Measurements from ENCODE around the gene CLSTN2.
"Not testable (repeated sequence)": the region's sequence is repeated elsewhere in the genome, so short reads cannot be mapped to it uniquely, and the experiment has no call there.

The CLSTN2 gene

DNA sequence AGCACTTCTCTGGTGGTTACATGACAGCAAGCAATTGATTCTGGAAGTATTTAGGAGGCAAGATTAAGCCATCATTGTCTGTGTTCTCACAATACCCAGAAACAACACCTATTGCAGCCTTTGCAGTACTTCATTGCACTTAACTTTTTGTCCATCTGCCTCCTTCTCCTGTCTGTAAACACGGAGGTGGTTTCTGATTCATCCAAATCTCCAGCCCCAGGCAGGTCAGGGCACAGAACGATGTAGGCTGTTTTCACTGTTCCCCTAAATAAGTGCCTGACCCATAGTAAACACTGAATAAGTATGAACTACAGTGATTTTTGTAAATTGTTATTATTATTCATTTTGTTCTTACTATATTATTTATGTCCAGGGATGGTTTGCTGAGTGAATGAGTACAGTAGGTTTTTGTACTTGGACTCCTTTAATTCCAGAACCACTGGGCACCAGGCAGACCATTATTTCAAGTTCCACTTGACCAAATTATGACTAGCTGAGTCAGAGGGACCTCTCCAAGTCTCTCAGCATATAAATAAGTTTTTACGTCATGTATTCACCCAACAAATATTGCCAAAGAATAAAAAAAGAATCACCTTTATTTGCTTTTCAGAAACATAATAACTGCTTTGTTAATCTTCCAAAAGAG is 459.6 kb downstream of the CLSTN2 start:
- no peak for DNase-seq

DNA sequence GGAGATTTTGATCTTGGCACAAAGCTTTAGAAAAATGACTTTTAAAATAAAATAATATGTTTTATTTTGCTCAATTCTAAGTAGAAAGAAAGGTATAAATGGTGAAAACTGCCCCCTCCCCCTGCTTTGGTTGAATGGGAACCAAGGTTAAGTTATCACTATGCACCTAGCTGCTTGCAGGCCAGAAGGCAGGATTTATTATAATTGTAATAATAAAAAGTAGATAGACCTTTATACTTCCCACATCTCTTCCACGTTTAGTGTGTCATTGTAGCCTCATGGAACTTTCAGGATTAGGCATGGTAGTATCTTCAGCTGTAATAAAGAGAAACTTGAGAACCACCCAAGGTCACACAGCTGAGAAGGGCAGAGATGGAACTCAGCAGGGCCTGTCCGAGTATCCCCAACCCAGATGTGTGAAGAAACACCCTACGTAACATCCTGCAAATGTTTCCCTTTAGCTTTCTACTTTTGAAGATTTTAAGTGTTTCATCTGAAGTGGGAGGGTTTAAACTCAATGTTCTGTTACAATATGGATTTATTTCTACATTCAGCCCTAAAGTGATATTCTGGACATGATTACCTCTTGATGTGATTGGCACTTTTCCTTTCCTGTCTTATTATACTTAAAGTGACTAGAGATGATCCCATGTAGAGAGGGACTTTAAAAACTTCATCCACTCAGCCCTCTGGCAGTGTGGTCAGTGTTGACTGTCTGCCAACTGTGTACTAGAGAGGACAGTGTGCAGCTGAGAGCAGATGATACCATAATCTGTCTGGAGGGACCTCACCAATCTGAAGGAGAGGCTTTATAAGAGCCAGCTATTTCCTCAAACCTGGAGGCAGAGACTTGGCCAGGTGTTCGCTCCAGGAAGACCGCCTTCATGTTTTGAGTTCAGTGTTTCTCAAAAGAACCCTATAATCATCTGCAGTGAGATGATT is 460.4 kb downstream of the CLSTN2 start:
- DNase-seq = no peak

DNA sequence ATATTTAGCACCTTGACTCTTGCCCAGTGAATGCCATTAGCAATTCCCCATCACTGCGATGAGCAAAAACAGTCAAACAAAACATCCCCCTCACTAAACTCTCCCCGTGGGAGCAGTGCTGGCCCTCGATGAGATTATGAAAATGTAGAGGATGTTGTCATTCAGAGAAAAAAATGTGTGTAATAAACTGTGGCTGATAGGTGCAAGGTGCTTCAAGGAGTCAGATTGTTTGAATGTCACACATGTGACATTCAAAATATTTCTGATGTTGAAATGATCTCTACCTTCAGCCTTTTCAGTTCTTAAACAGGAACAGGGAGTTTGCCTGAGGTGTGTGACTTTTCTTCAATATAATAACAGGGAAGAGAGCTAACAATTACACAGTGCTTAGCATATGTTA is 461.1 kb downstream of the CLSTN2 start:
- no peak for DNase-seq

DNA sequence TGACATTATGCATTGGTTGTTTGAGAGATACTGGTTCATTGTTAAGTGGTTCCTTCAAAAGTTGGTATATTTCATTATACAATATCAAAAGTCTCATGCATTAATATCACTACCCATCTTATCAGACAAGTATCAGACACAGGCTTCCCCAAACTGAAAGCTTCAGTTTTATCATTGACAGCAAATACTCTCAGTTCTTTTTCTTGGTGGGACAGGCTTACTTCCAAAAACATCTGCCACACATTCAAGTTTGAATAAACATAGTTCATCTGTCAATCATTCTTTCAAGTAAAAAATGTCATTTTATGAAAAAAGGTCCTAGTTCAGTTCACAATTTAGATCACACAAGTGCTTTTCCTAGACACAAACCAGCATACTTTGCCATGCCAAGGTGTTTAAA is 462.9 kb downstream of the CLSTN2 start:
- DNase-seq = no peak

DNA sequence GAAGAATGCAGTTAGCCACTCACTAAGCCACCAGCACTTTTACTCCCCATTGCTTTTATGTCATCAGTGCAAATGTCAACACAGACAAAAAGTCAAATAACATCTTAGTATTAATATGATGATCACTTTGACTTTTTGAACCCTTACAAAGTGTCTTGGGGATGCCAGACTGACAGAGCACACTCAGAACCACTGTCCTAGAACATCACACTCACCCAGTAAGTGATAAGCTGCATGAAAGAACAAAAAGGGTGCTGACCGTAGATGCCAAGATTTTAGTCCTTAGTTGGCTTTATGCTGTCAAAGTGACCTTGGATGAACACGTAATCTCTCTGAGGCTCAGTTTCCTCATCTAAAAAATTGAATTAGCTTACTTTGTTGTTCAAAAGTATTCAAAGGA is 463.4 kb downstream of the CLSTN2 start:
- no peak for DNase-seq

DNA sequence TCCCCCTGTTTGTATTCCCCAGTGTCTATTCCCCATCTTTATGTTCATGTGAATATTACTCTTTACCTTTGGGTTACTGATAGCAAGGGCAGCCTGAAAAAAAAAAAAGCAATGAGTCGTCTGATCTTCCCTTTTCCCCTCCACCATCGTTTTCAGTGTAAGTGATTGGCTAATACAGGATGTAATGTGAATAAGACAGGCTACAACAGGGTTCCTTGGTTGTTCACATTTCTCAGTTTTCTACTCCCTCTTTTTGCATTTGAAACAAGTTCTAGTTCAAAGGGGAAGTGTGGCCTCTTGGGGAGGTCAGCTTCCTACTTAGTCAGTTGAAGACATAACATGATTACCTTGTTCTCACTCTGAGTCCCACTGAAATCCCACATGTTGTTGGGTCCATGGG is 464.9 kb downstream of the CLSTN2 start:
- DNase-seq = no peak

DNA sequence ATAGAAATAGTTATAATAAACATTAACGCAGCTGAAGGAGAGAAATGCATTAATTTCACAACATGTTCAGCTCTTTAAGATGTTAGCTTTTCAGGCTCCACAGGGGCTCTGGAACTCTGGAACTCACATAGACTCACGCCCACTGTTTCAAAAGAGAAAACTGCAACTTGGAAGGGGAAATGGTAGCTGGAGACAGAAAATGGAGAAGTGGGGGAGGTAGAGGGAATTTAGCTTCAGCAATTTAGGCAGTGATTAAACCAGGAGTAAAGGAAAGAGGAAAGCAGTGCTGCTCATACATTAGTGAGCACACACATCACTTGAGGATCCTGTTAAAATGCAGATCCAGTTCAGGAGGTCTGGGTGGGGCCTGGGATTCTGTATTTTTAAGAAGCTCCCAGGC is 468.1 kb downstream of the CLSTN2 start:
- no peak for DNase-seq

DNA sequence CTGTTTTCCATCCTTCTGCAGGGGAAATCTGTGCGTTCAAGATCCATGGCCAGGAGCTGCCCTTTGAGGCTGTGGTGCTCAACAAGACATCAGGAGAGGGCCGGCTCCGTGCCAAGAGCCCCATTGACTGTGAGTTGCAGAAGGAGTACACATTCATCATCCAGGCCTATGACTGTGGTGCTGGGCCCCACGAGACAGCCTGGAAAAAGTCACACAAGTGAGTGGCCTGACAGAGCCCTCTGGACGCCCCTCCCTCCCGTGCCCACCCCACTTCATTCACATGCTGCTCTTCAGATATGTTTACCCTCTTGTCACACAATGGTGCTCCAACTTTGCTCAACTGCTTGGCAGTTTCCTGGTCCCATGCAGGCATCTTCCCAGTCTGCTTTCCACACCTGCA is 468.6 kb downstream of the CLSTN2 start:
- no peak for DNase-seq

DNA sequence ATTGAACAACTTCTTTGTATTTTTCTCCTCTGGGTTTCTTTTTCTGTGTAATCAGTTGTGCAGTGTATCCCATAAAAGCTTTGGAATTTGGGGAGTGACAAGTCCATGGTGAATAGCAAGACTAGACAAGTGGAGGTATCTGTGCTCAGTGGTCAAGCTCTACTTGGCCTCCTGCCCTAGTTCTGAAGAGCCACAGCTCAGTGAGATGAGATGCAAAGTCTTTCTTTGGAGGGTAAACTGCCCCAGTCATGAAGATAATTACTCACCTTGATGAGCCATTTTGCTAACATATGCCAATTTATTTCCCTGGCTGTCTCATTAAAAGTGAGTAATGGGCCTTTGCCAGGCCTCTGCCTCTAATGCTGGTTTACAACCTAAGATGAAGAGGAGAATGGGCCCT is 471.7 kb downstream of the CLSTN2 start:
- no peak for DNase-seq

DNA sequence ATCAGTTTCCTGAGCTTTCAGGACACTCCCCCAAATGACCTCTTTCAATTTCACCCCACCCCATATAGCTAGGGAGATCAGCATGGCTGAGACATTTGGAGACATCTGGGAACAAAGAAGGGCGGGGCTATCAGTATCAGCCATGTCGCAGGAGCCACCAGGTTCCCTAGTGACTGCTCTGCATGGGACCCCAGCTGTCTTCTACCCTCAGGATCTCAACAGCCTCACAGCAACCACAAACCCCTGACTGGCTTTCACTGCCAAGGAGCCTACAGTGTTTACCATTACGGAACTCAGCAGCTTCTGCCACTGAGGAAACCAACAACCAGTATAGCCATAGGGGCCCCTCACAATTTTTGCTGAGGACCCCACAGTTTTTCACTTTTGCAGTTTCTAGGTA is 473.3 kb downstream of the CLSTN2 start:
- no peak for DNase-seq

DNA sequence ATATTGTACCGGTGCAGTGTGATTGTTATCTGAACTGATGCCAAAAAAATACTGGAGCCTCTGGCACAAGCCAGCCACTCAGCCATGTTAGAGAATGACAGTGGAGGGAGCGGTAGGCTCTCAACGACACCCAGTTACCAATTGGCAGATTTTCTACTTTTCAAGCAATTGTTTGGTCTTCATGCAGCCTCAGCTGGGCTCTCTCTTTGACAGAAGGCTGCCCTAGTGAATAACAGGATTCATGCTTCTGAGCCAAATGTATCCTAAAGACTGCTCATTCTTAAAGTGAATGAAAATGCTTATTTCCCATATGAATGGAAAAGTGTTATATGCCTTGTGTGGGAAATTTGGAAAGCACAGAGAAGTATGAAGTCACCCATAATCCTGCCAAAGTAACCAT is 481.7 kb downstream of the CLSTN2 start:
- DNase-seq = no peak

DNA sequence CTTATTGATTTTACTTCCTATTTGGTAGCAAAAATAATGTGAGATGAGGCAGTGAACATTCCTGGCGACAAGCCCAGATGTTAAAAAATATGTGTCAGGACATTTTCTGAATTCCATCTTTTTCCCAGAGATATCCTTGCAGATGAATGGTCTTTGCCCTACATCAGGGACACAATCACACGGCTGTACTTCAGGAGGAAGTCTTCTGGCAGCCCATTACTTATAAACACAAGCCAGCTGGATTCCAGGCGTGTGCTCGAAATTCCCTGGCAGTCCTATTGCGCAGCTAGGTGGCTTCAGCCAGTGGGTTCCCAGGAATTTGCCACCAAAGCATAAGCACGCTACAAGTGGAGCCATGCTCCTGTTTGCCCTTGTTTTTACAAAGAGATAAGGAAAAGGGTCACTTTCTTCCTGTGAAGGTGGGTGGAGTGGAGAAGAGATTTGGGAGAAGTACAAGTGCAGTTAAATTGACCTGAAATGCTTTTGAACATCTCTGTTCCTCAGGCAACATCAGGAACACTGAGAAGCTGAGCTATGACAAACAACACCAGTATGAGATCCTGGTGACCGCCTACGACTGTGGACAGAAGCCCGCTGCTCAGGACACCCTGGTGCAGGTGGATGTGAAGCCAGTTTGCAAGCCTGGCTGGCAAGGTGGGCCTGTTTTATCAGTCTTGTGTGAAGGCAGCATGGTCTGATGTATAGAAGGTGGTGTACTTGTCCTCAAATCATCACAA is 485.8 kb downstream of the CLSTN2 start:
- no peak for DNase-seq

DNA sequence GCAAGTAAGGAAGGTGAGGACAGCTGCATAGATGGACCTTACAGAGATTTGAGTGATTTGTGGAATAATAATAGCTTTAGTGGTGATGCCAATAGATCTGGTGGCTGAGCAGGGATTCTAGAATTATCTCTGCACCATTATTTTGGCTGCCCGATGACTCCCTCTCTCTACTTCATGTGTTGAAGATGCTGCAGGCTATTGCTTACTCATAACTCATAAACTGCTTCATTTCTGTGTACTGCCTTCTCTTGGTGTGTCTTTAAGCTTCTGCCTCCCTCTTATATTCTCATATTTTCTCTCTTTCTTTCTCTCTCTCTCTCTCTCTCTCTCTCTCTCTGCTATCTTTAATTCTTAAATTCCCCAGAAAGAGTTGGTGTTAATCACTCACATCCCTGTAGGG is 486.9 kb downstream of the CLSTN2 start:
- DNase-seq = no peak

DNA sequence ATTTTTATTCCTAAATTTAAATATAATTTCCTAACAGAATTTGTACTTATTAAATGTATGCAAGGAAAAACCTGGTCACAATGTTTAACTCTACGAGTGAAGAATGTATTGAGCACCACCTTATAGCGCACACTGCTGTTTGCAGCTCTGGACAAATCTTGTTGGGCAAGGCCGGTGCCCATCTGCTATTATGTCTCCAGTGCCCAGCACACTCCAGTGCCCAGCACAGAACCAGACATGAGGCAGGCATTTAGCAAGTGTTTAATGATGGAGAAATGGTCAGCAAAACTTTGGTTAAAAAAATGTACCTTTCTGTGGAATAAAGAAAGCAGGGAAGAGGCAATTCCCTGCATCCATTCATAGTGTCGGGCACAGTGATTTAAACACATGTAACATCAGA is 488.2 kb downstream of the CLSTN2 start:
- no peak for DNase-seq

DNA sequence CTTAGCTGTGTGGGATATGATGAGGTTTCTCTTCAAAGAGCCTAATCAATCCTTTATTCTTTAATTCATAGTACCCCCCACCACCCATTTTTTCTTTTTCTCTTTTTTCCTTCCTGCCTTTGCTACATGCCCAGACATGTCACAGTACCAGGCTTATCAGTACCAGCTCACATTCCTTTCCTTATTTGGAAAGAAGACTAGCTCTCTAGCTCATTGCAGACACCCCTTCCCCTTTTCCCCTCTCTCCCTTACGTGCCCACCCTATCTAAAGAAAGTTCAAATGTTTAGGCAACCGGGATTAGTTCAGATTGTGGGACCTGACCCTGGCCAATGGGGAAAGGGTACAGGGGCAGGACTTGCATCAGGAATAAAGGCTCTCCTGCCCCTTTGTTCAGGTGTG is 488.6 kb downstream of the CLSTN2 start:
- not testable (repeated sequence) for DNase-seq

DNA sequence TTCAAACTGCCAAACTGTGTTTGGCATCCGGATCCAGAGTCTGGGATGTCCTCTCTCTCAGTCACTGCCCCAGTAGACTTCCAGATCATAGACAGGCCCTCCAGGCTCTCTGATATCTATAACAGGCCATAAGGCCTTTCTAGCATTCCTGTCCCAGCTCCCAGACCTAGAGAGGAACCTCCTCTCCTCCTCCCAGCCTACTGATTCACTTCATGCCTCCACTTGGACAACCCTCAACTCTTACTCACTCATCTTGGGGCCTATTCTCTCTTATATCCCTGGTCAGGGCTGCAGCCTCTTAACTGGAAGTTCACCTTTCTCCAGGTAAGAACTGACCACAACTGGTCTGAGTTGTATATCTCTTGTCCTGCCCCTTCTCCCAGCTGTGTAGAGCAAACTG is 489.2 kb downstream of the CLSTN2 start:
- DNase-seq = no peak

DNA sequence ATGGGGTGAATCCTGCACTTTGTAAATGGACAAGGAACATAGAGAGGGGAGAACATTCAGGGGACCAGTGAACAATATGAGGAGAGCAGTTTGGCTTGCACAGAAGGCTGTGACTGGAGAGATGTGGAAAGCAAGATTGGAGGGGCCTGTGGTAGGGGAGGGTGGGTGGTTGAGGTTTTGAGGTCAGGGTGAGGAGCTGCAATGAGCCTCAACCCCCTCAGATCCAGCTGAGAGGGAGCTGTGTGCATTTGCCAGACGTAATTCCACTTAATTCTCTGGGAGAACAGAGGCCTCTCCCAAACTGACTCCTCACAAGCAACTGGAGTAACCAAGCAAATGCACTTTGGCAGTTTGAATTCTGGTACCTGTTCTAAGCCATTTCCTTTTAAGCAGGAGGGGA is 489.7 kb downstream of the CLSTN2 start:
- no peak for DNase-seq

DNA sequence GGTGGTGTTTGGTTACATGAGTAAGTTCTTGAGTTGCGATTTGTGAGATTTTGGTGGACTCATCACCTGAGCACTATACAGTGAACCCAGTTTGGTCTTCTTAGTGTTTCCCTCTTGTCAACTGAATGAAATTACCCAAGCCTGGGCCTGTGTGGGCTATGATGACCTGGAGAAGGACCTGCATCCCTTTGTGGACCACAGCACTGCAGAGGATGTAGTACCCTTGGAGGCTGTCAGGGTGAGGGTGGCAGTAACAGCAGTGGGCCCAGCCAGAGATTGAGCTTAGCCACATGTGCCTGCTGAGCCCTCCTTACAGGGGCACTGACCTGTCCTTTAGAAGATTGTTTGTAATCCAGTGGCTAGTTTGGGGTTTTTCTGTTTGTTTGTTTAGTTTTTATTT is 492.8 kb downstream of the CLSTN2 start:
- DNase-seq = no peak

DNA sequence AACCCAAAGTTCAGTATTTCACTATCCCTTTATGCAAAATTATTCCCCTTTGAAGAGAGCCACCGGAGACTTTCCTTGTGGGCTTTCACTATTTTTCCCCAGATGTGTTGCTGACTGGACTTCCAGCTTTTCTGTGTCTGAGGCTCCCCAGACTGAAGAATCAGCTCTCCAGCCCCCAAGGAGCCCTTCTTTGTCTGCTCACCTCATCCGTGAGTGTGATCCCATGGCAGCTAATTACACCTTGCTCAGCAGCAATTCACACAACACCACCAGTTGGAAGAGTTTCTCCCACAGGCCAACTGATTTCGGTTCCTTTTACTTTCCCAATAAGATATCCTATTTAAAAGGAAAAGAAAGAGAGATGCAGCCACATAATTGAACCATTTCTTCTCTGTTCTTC is 493.4 kb downstream of the CLSTN2 start:
- DNase-seq = no peak

DNA sequence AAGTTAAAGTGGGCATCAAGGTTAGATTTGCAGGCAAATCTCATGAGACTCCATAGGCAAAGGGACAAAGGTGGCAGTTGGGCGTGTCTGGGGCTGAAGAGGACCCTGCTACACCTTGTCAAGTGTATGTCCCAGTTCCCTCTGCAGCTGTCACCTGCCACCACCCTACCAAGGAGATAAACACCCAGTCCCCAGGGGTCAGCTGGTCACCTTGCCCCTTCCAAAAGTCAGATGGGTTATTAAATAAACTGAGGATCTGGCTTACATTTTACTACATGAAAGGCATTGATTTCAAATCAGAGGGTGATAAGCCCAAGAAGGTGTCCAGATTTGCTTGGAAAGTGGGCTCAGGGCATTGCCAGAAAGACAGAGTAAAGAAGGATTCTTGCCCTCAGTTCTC is 494.8 kb downstream of the CLSTN2 start:
- DNase-seq = no peak

DNA sequence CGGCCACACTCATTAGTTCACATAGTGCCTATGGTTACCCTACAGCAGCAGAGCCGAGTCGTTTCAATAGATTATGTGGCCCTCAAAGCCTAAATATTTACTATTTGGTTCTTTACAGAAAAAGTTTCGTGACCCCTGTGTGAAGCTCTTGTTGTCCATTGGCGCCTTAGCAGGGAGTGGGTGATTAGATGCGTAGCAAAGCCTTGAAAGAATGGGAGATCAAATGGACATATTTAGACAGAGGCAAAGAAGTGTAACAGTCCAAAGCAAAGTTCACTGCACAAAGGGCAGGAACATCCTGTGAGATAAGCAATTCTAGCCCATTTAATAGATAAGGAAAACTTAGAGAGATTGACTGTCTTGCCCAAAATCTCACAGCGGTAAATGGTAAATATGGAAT is 495.5 kb downstream of the CLSTN2 start:
- no peak for DNase-seq

DNA sequence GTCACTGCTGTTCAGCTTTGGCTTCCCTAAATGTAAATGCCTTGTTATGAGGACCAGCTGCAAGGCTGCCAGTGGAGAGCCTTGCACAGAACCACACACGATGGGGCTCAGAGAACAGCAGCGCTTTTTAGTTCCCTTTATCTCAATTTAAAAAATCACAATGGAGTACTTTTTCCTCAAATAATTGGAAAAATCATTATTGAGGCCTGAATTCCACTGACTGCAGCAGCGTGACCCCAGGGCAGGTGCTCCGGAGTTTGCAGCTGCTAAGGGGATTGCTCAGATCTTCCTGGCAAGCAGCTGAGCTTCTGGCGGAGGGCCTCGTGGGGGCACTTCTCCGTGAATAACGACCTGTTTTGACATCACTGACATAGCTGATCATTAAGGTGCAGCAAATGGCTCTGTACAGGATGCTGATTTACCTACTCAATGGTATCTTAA is 497.3 kb downstream of the CLSTN2 start:
- no peak for DNase-seq

DNA sequence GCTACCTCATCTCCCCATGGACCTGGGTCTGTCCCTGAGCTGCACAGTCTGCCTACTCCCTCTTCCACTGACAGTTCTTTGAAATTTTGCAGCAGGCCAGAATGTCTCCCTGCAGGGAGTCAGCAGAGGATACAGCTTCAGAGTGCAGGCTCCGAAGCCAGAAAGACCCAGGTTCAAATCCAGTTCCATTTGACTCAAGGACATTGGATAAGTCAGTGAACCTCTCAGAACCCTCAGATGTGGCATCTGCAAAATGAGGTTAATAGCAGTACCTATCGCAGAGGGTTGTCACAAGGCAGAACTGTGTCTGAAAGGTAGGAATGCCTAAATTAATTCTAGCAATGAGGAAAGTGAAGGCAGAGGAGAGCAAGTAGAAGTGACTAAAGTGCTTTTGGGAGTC is 498.4 kb downstream of the CLSTN2 start:
- DNase-seq = no peak

Measured in activated CD8-positive, alpha-beta memory T cell treated with anti-CD3 and anti-CD28 coated beads for 24 hours (primary cell).